Keratinocyte (primary cell): ENCODE measurements around the gene CHRDL2.

Source experiments
- EZH2 ChIP-seq: IDR thresholded peaks from one replicate; pipeline ENCODE4 v1.6.1; 2012; ENCODE audit warnings: inconsistent platforms, mild to moderate bottlenecking, low read length, moderate library complexity
- TF ChIP-seq, protein P1 (sequence below), 3 experiments: IDR thresholded peaks in 1 of 3; conservative IDR thresholded peaks in 1 of 3; optimal IDR thresholded peaks in 1 of 3; 2 replicates in 2 of 3; 3 replicates in 1 of 3; pipeline versions ENCODE3 to v1.5.1; 2011; ENCODE audit warnings: low read length in 3 of 3, mild to moderate bottlenecking in 3 of 3, moderate library complexity in 2 of 3, control low read depth in 1 of 3, inconsistent platforms in 1 of 3; ENCODE audit not compliant: insufficient read depth in 2 of 3; ENCODE audit errors: extremely low read depth in 1 of 3

DNA sequence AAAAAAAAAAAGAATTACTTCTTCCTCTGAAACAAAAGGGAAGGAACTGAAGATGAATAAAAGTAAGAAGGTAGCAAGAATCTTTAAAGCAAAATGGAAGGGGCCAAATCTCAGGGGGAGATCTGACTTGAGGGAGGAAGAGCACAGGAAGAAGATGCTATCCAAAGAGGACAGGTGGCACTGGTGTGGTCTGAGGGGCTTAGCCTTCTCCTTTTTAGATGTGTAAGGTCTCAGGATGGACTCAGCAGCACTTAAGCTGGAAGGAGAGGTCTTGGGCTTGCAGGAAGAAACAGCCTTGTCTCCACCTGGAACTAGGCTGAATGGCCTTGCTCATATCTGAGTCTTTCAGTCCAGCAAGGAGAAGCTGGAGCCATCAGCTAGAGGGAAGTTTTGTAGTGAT lies 12.4 kb upstream of the CHRDL2 start:
- TF ChIP-seq, protein P1, sequence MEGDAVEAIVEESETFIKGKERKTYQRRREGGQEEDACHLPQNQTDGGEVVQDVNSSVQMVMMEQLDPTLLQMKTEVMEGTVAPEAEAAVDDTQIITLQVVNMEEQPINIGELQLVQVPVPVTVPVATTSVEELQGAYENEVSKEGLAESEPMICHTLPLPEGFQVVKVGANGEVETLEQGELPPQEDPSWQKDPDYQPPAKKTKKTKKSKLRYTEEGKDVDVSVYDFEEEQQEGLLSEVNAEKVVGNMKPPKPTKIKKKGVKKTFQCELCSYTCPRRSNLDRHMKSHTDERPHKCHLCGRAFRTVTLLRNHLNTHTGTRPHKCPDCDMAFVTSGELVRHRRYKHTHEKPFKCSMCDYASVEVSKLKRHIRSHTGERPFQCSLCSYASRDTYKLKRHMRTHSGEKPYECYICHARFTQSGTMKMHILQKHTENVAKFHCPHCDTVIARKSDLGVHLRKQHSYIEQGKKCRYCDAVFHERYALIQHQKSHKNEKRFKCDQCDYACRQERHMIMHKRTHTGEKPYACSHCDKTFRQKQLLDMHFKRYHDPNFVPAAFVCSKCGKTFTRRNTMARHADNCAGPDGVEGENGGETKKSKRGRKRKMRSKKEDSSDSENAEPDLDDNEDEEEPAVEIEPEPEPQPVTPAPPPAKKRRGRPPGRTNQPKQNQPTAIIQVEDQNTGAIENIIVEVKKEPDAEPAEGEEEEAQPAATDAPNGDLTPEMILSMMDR (optimal IDR thresholded peaks at IDR 0.05 in 1 of 3, IDR thresholded peaks at IDR 0.05 in 1 of 3, conservative IDR thresholded peaks at IDR 0.05 in 1 of 3; ENCODE audit: extremely low read depth in 1 of 3, insufficient read depth in 2 of 3, low read length in 3 of 3) = no peak
- no peak for TF ChIP-seq EZH2
